Cerebellar cortex (tissue), 1 donor: Measurements from ENCODE around the gene DOCK3.
"Not testable (repeated sequence)": the region's sequence is repeated elsewhere in the genome, so short reads cannot be mapped to it uniquely, and the experiment has no call there.

Source experiments
- DNase-seq: peaks from one replicate; pipeline ENCODE4 v3.0.0-alpha.2; 2015; ENCODE audit warnings: low spot score

The DOCK3 gene

GRCh38 chr3:51099794-51100535 lies 425.2 kb downstream of the DOCK3 start:
- peak; percentile 72 for DNase-seq

GRCh38 chr3:51100536-51100851 lies 425.8 kb downstream of the DOCK3 start:
- DNase-seq = no peak

GRCh38 chr3:51102396-51102795 lies 427.7 kb downstream of the DOCK3 start:
- DNase-seq = no peak

- DNase-seq = no peak
Measured at GRCh38 chr3:51106242-51106876, 431.6 kb downstream of the DOCK3 start.

- peak; percentile 72 for DNase-seq
Measured at GRCh38 chr3:51110586-51110985, 435.9 kb downstream of the DOCK3 start.

GRCh38 chr3:51122944-51123343 lies 448.2 kb downstream of the DOCK3 start:
- DNase-seq = no peak

GRCh38 chr3:51123531-51123930 lies 448.8 kb downstream of the DOCK3 start:
- DNase-seq = no peak

GRCh38 chr3:51131607-51132006 lies 456.9 kb downstream of the DOCK3 start:
- not testable (repeated sequence) for DNase-seq

GRCh38 chr3:51137715-51138114 lies 463.0 kb downstream of the DOCK3 start:
- no peak for DNase-seq

- no peak for DNase-seq
Measured at GRCh38 chr3:51139616-51140015, 464.9 kb downstream of the DOCK3 start.

GRCh38 chr3:51141573-51141972 lies 466.8 kb downstream of the DOCK3 start:
- DNase-seq = no peak

- peak; percentile 78 for DNase-seq
Measured at GRCh38 chr3:51145811-51146585, 471.3 kb downstream of the DOCK3 start.

- peak; percentile 58 for DNase-seq
Measured at GRCh38 chr3:51146781-51147180, 472.1 kb downstream of the DOCK3 start.

GRCh38 chr3:51156147-51156546 lies 481.4 kb downstream of the DOCK3 start:
- no peak for DNase-seq

- DNase-seq = no peak
Measured at GRCh38 chr3:51163051-51163450, 488.3 kb downstream of the DOCK3 start.

GRCh38 chr3:51173518-51174271 lies 499.0 kb downstream of the DOCK3 start:
- no peak for DNase-seq

GRCh38 chr3:51176923-51177322 lies 502.2 kb downstream of the DOCK3 start:
- DNase-seq = no peak

GRCh38 chr3:51186446-51186845 lies 511.7 kb downstream of the DOCK3 start:
- not testable (repeated sequence) for DNase-seq

- DNase-seq = no peak
Measured at GRCh38 chr3:51190199-51190598, 515.5 kb downstream of the DOCK3 start.

GRCh38 chr3:51190827-51191226 lies 516.1 kb downstream of the DOCK3 start:
- no peak for DNase-seq

GRCh38 chr3:51191768-51192167 lies 517.0 kb downstream of the DOCK3 start:
- DNase-seq = no peak

GRCh38 chr3:51198477-51198876 lies 523.8 kb downstream of the DOCK3 start:
- no peak for DNase-seq
